ENCODE measurements around the gene POMT2.

Gene POMT2

GRCh38 chr14:77264466-77265186, 56.1 kb downstream of the POMT2 start:
- no peak for DNase-seq

- no peak for DNase-seq
Measured at GRCh38 chr14:77260631-77261030, 60.1 kb downstream of the POMT2 start.

- no peak for DNase-seq
Measured at GRCh38 chr14:77260199-77260598, 60.5 kb downstream of the POMT2 start.

- DNase-seq = no peak
Measured at GRCh38 chr14:77259025-77259715, 61.5 kb downstream of the POMT2 start.

GRCh38 chr14:77258566-77258965, 62.1 kb downstream of the POMT2 start:
- no peak for DNase-seq

GRCh38 chr14:77257700-77258099, 63.0 kb downstream of the POMT2 start:
- DNase-seq = no peak

- DNase-seq = no peak
Measured at GRCh38 chr14:77256694-77257093, 64.0 kb downstream of the POMT2 start.

- DNase-seq = no peak
Measured at GRCh38 chr14:77253333-77254190, 67.1 kb downstream of the POMT2 start.

GRCh38 chr14:77251870-77252269, 68.8 kb downstream of the POMT2 start:
- no peak for DNase-seq

- DNase-seq = no peak
Measured at GRCh38 chr14:77250927-77251326, 69.8 kb downstream of the POMT2 start.

- no peak for DNase-seq
Measured at GRCh38 chr14:77249286-77249685, 71.4 kb downstream of the POMT2 start.

- DNase-seq = no peak
Measured at GRCh38 chr14:77248666-77249065, 72.0 kb downstream of the POMT2 start.

- no peak for DNase-seq
Measured at GRCh38 chr14:77246784-77247183, 73.9 kb downstream of the POMT2 start.

GRCh38 chr14:77245820-77246219, 74.9 kb downstream of the POMT2 start:
- DNase-seq = no peak

GRCh38 chr14:77243853-77244252, 76.8 kb downstream of the POMT2 start:
- no peak for DNase-seq

GRCh38 chr14:77242752-77243151, 77.9 kb downstream of the POMT2 start:
- DNase-seq = no peak

GRCh38 chr14:77241955-77242354, 78.7 kb downstream of the POMT2 start:
- no peak for DNase-seq

- no peak for DNase-seq
Measured at GRCh38 chr14:77240336-77240915, 80.3 kb downstream of the POMT2 start.

GRCh38 chr14:77239412-77239811, 81.3 kb downstream of the POMT2 start:
- no peak for DNase-seq

GRCh38 chr14:77238996-77239395, 81.7 kb downstream of the POMT2 start:
- DNase-seq = no peak

GRCh38 chr14:77238356-77238755, 82.3 kb downstream of the POMT2 start:
- DNase-seq = no peak

- DNase-seq = no peak
Measured at GRCh38 chr14:77236814-77237213, 83.9 kb downstream of the POMT2 start.

- DNase-seq = no peak
Measured at GRCh38 chr14:77231721-77232120, 89.0 kb downstream of the POMT2 start.

Measured in activated CD4-positive, alpha-beta T cell treated with anti-CD3 and anti-CD28 coated beads for 48 hours (primary cell).